Lower leg skin (tissue), 4 donors: Measurements from ENCODE around the gene GAB1. TPM values are rescaled to one million over a fixed set of nuclear protein-coding genes. Genes with fewer than 3 reads are reported as not detected.

Experiments
- DNase-seq, 2 donors: peaks; one replicate each; pipeline ENCODE4 v3.0.0-alpha.2; 2019; ENCODE audit warnings: low spot score in 2 of 2
- H3K4me3 ChIP-seq: fragments of 200-600 bp; sonication (generic); 2 replicates; pipeline ENCODE4 v1.5.1; 2017; ENCODE audit warnings: mild to moderate bottlenecking, low read depth; ENCODE audit not compliant: poor library complexity, severe bottlenecking
- POLR2A ChIP-seq, 2 donors: fragments of 450-650 bp; IDR thresholded peaks; one replicate each; pipeline ENCODE4 v1.6.1; 2016 to 2017; ENCODE audit warnings: antibody characterized with exemption in 2 of 2, mild to moderate bottlenecking in 1 of 2, moderate library complexity in 1 of 2
- whole genome bisulfite sequencing, 2 donors: methylation state at CpG; one replicate each; pipeline ENCODE4 v1.1.5; 2018; 5-methylcytosine and 5-hydroxymethylcytosine counted together
- intact Hi-C: fragments of 100-400 bp; cut with DNase I; formaldehyde crosslinking; loops from one replicate; pipeline ENCODE4 v1.15.0; 2023; ENCODE audit warnings: low total_unique reads
- total RNA-seq, 4 donors: library from RNA; depleted of rRNA; stranded (reverse); fragments of >200 nt; gene quantifications; one replicate each; pipeline ENCODE4 v1.1.0, GENCODE V29; 2016
- TF ChIP-seq, protein P1 (sequence below), 3 donors: fragments of 450-650 bp; IDR thresholded peaks; one replicate each; pipeline ENCODE4 v1.5.1; 2016; ENCODE audit warnings: antibody characterized with exemption in 3 of 3, mild to moderate bottlenecking in 3 of 3, moderate library complexity in 2 of 3

Gene GAB1
- total RNA-seq, 4 donors from 2014 or later = 25.7 to 42.9 (median 37.3) TPM

DNA sequence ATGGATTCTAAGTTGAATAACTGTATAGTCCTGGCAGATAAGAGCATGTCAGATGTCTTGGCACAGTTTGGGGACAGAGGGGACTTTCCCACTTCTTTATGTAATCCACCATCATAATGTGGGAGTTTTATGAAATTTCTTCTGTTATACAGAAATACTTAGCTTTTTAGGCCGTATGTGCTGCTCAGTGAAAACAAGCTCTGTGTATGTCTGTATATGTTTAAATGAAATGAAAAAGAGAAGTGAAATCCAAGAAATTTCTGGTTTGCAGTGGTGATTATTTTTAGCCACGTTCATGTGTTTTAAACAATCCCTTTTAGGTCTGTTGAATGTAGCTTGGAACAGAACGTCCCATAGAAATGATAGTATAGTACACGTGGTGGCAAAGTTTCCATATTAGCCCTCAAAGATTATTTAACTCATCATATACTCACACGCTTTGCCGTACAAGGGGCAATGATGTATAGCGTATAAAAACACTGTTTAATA, 41.0 kb downstream of the GAB1 start:
- no peak overlapping the region for H3K4me3 ChIP-seq
- 58 to 63% methylated on average over 7 of the region's 7 CpGs for WGBS, 2 donors
- TF ChIP-seq, protein P1, sequence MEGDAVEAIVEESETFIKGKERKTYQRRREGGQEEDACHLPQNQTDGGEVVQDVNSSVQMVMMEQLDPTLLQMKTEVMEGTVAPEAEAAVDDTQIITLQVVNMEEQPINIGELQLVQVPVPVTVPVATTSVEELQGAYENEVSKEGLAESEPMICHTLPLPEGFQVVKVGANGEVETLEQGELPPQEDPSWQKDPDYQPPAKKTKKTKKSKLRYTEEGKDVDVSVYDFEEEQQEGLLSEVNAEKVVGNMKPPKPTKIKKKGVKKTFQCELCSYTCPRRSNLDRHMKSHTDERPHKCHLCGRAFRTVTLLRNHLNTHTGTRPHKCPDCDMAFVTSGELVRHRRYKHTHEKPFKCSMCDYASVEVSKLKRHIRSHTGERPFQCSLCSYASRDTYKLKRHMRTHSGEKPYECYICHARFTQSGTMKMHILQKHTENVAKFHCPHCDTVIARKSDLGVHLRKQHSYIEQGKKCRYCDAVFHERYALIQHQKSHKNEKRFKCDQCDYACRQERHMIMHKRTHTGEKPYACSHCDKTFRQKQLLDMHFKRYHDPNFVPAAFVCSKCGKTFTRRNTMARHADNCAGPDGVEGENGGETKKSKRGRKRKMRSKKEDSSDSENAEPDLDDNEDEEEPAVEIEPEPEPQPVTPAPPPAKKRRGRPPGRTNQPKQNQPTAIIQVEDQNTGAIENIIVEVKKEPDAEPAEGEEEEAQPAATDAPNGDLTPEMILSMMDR (IDR thresholded peaks at IDR 0.05) = no peak
- TF ChIP-seq POLR2A (IDR thresholded peaks at IDR 0.05) = no peak
- intact Hi-C loops = no loop called here
- DNase-seq = no peak

DNA sequence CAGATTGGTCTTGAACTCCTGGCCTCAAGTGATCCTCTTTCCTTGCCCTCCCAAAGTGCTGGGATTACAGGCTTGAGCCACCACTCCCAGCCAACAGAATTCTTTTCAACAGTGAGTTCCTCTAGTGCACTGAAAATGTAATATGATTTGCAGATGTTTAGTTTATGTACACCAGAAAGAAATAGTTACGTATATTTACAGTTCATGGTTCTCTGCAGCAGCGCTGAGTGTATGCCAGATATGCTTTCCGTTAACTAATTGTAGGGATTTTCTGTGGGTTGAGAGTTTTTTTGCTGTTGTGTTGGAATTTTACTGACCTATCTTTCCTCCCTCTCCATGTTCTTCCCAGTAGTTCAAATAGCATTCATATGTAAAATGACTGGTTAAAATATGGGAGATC, 44.0 kb downstream of the GAB1 start:
- no peak overlapping the region for H3K4me3 ChIP-seq
- DNase-seq = no peak
- no peak for TF ChIP-seq POLR2A (IDR thresholded peaks at IDR 0.05)
- TF ChIP-seq, protein P1 (IDR thresholded peaks at IDR 0.05) = no peak
- intact Hi-C loops = no loop called here
- WGBS, 2 donors = 89 to 92% methylated on average over 3 of the region's 3 CpGs

DNA sequence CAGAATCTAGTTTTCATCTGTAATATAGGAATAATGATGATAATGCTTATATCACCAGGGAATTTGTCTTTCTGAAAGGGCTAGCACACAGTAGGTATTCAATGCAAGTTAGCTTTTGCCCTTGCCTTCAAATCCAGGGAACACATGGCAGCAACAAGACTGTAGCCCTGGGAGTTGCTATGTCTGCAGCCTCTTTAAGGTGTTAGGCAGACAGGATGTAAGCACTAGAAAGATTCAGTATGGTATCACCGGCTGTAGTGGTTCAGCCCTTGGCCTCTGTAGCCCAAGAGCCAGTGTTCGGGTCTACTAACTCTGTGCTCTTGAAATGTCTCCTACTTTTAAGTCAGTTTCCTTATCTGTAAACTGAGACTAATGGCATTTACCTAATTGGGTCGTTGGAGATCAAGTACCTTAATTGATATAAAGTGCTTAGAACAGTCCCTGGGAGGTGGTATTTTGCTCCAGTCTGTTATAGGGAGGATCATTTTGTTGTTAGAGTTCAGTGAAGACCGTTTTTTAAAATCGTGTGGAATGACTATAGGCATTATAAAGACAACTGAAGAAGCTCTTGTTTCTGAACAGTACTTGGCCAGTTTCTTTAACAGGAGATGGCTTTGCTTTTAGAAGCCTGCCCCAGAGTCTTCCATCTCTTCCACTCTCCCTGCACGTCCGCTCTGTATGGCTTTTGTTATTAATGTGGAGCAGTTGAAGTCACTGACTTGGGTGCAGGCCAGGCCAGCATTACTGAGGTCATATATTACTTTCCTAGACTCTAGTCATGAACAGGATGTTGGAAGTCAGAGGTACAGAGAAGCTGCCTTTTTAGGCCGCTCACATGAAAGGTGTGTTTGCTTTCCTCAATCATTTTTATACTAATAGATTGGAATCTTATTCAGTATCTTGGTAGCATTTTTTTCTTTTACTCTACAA, 44.8 kb downstream of the GAB1 start:
- intact Hi-C loops = no loop called here
- no peak overlapping the region for H3K4me3 ChIP-seq
- peak; percentile 65 to 94 for DNase-seq
- TF ChIP-seq, protein P1 (IDR thresholded peaks at IDR 0.05) = no peak
- no peak for TF ChIP-seq POLR2A (IDR thresholded peaks at IDR 0.05)
- WGBS, 2 donors = 36 to 44% methylated on average over 8 of the region's 8 CpGs

DNA sequence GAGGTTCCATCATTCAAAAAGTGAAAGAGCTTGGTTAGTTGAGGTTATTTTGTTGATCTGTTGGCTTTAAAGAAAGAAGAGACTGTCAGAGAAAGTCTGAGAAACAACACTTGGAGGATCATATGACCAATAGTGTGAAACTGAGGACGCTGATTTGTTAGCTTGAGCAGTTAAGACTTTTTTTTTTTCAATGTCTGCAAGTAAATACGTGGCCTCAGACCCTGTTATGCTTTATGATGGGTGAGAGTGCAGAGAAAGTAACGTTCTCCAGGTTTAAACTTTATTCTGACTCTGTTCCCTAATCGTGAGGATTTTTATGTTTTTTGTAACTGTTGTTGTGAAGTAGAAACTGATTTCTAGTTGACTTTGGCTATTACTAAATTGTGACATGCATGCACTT, 45.9 kb downstream of the GAB1 start:
- H3K4me3 ChIP-seq = no peak overlapping the region
- 22 to 24% methylated on average over 4 of the region's 4 CpGs for WGBS, 2 donors
- no peak for DNase-seq
- intact Hi-C loops = no loop called here
- TF ChIP-seq, protein P1 (IDR thresholded peaks at IDR 0.05) = no peak
- no peak for TF ChIP-seq POLR2A (IDR thresholded peaks at IDR 0.05)

DNA sequence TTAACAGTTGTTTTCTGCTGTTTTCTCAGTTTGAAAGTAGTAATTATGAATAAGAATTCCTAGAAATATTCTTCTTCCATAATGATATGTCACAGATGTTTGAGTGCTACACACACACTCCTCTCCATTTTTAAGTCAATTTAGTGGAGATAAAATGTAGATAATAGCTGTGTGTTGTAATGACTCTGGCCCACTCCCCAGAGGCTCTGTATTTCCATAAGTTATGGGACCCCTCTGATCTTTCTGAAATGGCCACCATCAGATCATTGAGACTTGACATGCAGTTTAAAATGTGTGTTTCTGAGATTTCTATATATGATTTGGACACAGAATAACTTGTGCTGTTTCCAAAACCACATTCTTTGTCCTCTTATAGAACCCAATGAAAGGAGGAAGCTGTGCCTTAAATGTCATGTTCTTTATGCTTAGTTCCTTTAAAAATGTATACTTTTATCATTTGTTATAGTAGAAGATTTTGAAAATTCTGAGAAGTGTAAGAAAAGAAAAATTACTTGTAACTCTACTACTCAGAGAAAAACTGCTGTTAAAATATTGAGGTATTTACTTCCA, 46.4 kb downstream of the GAB1 start:
- intact Hi-C loops = no loop called here
- no peak overlapping the region for H3K4me3 ChIP-seq
- DNase-seq = no peak
- no peak for TF ChIP-seq POLR2A (IDR thresholded peaks at IDR 0.05)
- TF ChIP-seq, protein P1 (IDR thresholded peaks at IDR 0.05) = no peak
